GM12801 (cell line): Measurements from ENCODE around the gene ABCA2.

Experiments
- CTCF ChIP-seq: IDR thresholded peaks from one replicate; pipeline ENCODE4 v1.5.1; 2011; ENCODE audit warnings: control low read depth; ENCODE audit not compliant: insufficient read length; ENCODE audit errors: extremely low read depth

The ABCA2 gene

DNA sequence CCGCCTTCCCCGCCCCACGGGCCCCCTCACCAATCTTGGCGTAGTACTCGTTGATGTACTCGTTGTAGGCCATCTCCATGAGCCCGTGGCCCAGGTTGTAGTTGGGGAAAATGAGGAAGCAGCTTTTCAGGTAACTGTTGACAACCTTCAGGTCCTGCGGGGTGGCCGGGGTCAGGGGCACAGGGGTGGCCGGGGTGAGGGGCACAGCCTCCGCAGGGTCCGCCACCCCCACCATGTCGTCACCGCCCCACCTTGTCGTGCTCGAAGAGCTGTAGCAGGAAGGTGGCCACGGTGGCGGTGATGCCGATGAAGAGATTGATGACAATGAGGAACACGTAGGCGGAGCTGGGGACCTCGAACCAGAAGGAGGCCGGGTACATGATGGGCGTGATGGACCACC, 16.9 kb downstream of the ABCA2 start:
- TF ChIP-seq CTCF = no peak

GRCh38 chr9:137009938-137010732, 17.9 kb downstream of the ABCA2 start:
- TF ChIP-seq CTCF = no peak

DNA sequence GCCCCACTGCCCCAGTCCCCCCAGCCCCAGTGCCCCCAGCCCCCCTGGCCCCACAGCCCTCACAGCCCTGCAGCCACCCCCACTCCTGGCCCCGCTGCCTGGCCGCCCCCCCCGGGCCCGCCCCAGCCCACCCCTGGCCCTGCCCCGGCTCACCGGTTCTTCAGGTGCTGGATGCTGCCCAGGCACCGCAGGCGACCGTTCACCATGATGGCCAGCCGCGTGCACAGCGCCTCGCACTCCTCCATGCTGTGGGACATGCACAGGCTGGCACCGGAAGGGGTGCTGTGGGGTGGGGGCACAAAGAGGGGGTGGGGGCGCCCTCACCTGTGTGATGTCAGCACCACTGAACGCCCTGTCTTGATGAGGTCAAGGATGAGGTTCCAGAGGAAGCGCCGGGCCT, 18.8 kb downstream of the ABCA2 start:
- TF ChIP-seq CTCF = no peak

DNA sequence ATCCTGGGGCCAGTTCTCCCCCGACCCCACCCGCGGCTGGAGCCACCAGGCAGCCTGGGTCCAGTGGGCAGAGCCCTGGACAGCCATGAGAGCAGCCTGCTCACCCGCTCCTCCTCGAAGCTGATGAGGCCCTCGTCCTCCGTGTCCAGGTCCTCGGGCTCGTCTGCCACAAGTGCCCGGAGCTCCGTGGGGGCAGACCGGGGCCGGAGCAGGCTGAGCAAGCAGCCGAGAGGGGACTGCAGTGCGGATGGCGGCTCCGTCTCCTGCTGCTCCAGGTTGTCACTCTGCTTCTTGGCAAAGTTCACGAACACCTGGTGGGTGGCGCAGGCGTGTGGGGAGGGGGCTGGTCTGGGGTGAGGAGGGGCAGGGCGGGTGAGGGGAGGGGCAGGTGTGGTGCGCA, 19.7 kb downstream of the ABCA2 start:
- TF ChIP-seq CTCF = no peak

- no peak for TF ChIP-seq CTCF
Observed at GRCh38 chr9:137007816-137008270, 20.2 kb downstream of the ABCA2 start.

GRCh38 chr9:137007108-137007815, 20.8 kb downstream of the ABCA2 start:
- no peak for TF ChIP-seq CTCF

- TF ChIP-seq CTCF = no peak
Observed at GRCh38 chr9:137006116-137007003, 21.7 kb downstream of the ABCA2 start.
